NCI-H345 treated with DMSO at 0.1 percent for 48 hours (cell line): ENCODE data around the gene DUSP5.

Source experiments
- DNase-seq: peaks from one replicate; lab custom pipeline; 2025; ENCODE audit not compliant: unreplicated experiment; lab: John Stamatoyannopoulos, UW

DUSP5 gene

DNA sequence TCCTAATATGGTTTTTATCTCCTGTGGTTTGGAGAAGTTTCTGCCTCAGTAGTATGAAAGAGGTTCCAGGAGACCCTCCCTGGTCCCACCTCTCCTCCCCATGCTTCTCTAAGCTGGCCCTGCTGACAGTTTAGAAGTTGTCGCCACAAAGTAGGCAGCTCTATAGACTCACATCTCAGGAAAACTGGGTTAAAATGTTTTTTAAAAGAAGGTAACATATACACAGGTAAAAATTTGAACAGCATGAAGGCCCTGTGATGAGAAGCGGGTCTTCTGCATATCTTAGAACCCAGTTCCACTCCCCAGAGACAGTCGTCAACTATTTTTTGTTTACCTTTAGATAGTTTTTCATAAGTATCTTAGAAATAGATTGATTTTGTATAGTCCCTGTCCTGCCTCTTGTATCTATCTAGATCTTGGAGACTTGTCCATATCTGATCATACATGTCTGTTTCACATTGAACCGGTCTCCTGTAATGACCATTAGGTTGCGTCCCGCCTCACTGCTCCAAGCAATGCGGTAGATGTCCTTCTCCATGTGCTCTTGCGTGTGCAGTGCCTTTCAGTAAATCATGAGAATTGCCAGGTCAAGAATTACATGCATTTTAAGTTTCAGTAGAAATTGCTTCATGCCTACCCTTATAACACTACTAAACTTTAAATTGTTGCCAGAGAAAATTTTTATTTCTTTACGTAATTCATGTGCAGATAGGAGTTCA lies 2.2 kb downstream of the DUSP5 start:
- DNase-seq: no peak

DNA sequence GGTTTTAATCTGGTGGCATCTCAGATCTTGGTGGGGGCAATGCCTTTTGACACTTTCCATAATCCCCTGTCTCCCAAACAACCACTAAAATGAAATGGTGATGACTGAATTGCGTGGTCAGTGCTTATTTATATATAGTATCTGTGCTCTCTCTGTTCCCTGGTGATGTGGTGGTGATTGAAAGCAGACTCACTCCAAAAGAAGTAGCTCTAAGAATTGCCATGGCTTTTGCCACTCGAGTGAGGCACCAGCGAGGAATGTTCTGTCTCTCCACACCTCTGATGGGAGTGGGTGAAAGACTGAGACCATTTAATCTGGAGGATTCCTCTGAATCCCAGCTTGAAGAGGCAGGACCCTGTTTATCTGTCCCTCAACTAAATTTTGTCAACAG lies 2.8 kb downstream of the DUSP5 start:
- DNase-seq: no peak

DNA sequence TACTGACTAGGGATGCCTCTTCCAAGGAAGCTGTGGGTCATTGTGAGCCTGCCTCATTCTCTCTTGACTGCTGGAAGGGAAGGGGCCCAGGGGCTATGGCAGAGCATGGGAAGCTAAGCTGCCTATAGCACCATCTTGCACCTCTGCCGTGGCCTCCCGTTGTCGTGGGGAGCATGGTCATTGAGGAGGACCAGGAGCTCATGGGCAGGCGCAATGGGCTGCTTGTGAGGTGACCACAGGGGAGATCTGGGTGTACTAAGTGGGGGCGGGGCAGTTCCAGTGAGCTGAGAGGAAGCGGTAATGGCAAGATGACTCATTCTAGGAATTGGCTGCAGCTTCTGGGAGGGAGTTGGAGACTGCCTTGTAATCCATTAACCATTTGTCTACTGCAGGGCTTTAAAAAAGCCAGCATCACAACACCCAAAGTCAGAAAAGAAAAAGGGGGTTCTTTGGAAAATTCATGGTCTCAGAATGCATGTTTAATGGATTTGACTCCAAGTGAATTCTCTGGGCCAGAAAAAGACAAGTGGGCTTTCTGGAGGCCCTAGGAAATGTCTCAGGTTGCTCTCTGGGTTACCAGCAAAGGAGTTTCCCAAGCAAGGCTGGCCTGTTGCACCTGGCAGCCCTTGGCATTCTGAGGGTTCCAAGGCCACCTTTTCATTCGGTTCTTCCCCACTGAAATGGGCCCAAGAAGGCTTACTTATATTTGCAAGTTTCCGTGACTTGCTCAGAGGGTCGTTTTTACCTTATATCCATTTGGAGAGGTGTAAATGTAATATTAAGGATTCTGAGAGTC lies 3.6 kb downstream of the DUSP5 start:
- DNase-seq: no peak

DNA sequence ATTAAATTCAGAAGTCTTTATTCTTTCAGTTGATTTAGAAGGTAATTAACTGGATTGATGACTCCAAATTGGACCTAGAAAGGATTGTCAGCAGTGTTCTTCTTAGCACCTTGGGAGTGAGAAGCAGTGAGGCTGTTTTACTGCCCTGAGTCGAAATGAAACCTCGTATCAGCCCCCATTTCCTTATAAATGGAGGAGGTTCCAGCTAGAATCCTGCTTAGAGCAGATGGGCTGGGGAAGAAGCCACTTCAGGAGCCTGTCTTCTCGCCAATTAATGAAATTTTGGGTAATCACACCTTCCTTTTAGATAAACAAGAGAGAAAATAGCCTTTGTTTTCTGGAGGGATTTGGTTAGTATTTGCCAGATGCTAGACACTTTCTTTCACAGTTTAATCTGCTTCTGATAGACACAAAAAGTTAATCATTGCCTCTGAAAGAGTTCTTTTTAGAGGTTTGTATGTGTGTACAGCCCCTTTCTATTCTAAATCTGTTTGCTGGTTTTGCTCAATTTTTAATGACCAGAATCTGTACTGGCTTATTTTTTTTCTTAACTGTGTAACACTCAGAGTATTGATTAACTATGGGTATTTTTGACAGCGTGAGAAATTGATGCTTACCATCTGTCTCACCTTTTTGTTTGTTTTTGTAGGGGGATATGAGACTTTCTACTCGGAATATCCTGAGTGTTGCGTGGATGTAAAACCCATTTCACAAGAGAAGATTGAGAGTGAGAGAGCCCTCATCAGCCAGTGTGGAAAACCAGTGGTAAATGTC lies 4.6 kb downstream of the DUSP5 start:
- no peak for DNase-seq

DNA sequence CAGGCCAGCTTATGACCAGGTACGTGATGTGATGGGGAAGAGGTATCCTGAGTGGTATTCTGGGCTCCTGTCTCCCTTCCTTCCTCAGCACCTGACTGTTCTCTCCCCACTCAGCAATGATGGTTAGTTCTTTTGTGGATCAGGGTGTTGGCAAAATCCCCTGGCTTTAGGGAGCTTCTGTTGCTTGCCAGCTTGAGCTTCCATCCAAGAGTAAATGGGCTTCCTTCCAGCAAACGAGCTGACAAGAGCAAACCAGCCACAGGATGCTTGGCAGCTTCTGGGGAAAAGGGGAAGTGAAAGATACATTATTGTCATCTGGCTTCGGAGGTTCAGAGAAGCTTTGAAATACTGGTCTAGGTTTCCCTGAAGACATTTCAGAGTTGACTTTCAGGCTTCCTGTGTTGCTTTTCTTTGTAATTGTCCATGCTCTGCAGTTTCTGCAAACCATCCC lies 5.2 kb downstream of the DUSP5 start:
- DNase-seq: no peak

DNA sequence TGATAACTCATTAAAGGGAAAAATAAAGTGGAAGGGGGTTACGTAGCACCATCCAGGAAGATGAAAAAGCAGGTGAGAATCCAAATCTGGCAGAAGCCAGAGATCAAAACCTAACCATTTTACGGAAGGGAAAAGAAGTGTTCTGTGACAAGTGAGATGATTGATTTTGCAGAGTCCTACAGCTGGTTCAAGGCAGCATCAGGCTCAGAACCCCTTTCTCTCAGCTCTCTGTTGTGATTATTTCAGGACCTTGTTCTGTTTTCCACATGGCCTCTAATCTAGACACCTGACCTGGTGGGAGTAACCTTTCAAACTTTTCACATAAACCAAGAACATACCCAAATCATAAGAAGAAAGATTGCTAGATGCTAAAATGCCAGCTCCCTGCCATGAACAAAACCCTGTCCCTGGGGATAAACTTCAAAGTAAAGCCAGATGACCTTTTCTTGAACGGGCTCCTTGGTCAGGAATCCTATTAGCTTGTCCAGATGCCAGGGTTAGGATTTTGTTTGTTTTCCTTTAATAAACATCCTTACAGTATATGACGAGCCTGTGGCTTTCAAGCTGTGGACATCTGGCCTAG lies 5.9 kb downstream of the DUSP5 start:
- no peak for DNase-seq

DNA sequence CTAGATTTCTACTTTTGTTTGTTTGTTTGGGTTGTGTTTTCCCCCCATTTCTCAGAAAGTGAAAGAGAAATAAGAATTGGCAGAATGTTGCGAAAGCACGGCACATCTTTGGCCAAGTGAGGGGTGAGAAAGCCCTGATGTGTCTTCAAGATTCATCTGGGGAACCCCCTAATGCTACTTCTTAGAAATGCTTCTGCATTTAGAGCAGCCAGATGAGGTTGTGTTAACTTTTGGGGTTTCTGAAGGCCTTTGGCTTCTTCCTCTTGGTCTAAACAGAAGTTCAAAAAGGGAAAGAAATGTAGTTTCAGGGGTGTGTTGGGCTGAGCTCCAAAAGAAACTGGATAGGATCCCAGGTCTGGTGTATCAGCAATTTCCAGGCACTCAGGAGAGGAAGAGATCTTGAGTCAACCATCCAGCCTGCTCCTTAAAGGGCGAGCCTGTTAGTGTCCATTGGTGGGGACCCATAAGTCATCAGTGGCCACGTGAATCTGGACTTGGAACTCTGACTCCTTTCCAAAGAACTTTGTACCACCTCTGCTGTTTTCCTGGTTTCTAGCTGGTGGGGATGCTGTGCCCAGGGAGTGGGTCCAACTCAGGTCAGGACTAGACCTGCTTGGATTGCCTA lies 6.5 kb downstream of the DUSP5 start:
- DNase-seq: no peak

DNA sequence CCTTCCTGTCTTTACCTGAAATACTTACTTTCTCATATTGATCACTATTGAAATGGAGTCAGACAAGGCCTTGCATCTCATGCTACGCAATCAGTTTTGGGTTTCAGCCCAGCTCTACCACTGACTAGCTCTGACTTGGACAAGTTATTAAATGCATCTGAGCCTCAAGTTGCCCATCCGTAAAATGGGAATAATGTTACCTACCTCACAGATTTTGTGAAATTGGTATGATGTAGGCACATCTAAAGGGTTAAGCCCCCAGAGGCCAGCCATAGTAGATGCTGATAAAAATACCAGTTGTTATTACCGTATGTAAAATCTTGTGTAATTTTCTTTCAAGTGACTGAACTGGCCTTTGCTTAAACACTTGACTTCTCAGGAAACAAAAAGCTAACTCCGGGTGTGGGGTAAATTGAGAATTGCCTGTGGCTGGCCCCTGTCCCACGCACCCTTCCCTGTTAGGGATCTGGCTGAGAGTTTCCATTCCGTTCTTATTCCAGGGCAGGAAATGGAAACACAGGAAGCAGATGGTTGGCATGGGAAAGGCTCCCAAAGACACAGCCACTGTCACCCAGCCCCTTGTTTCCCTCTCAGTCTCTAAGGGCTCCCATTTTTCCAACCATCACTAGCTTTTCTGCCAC lies 7.5 kb downstream of the DUSP5 start:
- no peak for DNase-seq

DNA sequence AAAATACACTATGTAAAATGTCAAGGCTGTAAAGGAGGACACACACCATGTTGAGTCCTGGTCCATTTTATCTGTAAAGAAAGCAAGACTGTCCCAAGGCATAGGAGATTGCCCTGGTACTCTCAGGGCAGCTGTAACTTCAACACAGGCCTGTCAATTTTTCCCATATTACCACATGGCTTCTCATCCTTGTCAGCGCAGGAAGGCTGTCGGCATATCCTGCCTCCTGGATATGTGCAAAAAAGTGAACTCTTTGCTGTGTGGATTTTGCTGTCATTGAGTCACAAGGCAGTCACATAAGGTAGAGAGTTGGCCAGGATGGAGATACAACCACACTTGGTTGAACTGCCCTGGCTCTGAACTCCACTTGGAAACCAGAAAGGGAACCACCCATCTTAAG lies 8.7 kb downstream of the DUSP5 start:
- no peak for DNase-seq

DNA sequence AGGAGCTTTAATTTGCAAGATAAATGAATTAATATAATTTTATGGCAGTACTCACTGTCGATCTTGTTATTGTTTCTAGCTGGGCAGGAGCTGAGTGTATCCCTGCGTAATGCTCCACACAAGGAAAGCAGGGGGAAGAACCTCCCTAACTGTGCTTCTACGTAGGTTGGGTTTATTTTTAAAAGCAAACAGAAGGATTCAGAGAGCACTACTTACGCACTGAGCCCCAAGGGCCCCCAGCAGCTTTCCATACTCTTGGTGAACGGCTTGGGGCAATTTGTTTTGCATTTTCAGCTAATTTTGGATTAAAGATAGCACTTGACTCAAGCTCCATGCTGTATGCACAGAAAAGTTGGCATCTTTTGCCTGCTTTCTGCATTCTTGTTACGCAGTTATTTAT lies 9.6 kb downstream of the DUSP5 start:
- no peak for DNase-seq

DNA sequence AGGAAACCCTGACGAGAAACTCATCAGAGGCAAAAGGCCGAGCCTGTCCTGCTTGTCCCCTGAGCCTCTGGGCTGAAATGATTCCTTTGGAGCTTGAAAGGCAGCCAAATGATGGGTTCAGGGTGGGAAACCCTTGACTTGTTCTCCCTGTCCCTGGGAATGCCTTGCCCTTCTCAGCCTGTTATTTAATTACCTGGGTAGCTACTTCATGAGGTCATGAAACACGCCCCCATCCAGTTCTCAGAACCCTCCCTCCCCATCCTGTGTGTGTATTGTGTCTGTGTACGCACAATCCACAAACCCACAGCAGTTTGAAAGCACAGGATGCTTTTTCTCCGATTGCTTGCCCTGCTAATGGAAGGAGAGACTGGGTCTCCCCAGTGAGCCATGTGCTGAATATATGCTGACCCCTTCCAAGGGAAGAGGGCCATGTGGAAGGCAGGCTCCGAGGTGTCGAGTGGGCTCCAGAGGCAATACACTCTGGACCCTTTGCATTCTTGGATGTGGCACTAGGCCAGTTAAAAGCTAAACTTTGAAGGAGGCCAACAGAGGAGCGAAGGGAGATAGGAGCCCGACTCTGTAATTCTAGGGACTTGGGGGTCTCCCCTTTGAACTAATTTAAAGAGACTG lies 10.6 kb downstream of the DUSP5 start:
- DNase-seq: no peak

DNA sequence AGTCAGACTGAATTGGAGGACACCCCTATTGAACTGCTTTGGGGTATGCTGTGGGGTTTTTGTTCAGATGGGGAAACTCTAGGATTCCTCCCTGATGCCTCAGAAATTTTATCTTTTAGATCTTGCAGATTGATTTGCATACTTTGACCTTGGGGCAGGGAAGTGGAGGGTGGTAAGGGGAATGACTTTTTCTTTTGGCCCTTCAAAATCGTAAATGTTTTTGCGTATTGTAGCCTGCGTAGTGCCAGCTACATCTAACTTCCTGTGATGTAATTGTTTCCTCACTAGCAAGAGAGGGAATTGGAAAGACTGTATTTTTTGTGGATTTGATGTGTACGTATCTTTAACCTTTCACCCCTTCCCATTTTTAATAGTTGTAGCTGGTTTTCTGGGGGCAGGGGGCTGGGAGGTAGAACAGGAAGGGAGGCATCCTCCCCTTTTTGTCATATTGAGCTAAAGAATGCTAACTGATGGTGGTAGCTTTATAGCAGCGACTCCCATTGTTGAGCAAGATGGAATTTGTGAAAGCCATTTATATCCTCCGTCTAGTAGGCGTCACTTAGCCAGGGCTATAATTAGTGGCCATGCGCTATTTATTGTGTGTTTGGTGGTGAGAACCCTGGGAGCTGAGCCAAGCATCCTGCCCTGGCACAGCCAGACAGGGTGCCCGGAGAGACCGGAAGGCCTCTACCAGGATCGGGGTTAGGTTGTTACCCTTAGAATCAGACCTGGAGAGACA lies 11.3 kb downstream of the DUSP5 start:
- no peak for DNase-seq

DNA sequence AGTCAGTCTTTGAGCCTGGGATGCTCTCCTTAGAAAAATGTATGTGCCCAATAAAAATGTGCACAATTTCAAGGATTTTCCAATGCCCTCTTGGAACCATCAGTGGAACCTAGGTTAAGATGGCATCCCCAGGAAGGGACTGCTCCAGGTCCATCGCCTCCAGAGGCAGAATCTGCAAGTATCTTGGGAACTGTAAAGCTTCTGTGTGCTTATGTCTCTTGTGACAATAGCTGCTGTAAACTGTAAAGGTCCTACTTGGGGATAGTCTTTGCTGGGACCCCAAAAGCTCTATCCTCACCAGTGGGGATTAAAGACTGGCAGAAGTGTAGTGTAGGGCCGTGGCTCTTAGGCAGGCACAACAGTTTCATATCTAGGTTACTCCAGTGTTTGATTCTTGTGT lies 11.9 kb downstream of the DUSP5 start:
- DNase-seq: no peak

DNA sequence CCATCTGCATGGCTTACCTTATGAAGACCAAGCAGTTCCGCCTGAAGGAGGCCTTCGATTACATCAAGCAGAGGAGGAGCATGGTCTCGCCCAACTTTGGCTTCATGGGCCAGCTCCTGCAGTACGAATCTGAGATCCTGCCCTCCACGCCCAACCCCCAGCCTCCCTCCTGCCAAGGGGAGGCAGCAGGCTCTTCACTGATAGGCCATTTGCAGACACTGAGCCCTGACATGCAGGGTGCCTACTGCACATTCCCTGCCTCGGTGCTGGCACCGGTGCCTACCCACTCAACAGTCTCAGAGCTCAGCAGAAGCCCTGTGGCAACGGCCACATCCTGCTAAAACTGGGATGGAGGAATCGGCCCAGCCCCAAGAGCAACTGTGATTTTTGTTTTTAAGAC lies 12.4 kb downstream of the DUSP5 start:
- DNase-seq: no peak

DNA sequence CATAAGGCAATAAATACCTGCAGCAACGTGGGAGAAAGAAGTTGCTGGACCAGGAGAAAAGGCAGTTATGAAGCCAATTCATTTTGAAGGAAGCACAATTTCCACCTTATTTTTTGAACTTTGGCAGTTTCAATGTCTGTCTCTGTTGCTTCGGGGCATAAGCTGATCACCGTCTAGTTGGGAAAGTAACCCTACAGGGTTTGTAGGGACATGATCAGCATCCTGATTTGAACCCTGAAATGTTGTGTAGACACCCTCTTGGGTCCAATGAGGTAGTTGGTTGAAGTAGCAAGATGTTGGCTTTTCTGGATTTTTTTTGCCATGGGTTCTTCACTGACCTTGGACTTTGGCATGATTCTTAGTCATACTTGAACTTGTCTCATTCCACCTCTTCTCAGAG lies 13.0 kb downstream of the DUSP5 start:
- no peak for DNase-seq

DNA sequence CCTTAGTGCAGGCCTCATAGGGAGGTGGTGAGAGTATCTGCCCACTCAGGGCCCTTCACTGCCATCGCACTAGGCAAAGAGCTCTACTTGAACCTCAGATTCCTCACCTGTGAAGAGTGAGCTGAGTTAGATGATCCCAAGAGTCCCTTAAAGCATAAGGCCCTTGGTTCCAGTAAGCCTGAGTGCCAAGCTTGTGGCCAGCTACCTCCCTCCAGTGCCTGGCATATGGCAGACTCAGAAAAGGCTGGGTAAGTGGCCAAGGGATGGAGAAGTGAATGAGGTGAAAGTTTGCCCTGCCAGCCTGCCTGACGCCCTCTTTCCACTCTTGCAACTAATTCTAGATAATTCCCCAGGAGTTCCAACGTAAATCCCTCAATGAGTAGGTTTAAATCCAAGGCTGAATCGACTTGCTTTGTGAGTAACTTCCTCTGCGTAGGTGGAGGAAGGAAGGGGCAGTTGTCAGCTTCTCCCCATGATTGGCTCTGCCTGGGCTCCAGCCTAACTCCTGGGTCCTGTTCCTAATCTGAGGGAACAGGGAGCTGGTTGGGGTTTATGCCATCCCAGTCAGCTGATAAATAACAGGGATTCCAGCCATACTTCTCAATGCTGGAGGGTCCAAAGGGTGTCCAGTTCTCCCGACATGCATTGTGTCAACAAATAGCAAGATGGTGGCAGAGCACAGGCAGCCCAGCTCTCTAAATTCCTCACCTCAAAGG lies 14.2 kb downstream of the DUSP5 start:
- DNase-seq: no peak

DNA sequence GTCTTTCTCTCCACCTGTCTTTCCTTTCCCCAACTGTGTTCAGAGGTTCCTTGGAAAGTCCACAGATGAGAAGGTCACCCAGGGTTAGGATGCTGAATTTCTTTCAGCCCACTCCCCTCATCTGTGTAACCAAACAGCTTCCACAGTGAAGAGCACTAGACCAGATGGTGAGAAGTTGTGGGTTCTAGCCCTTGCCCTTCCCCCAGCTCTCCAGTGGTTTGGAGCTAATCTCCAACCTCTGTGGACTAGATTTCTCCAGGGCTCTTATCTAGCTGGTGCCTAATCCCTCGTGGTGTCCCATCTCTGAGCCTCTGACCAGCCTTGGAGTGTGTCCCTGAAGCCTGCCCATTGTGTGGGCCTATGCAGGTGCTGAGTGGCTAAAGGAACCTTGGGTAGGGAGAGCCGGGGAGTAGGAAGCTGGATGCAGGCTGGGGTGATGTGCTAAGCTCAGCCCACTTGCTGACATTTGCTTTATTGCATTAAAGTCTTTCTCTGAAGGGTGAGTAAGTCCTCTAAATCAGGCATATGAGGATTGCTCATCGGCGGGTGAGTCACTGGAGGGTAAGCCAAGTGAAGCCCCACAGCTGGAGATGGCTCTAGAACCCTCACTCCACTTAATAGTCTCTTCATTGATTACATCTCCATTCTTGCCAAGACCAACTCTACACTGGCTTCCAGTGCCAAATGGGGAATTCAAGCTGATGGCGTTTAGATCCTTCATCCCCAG lies 14.9 kb downstream of the DUSP5 start:
- no peak for DNase-seq

DNA sequence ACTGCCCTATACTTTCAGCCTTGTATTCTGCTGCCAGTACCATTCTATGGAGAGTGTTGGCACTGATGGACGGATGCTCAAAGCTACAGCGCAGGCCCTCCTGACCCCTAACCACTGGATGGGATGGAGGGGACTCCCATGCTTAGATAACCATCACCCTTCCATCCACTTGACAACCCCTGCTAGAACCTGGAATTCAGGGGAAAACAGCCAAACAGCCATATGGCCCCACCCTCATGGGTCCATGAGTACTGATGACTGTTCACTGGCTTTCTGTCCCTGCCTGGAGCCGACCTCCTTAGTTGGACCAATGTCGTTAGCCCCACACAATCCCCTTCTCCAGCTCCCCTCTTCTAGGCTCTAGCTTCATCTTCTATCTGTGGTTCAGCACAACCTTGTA lies 16.2 kb downstream of the DUSP5 start:
- no peak for DNase-seq
